Lung (tissue), 12 donors: Measurements from ENCODE around the gene LIN28A. TPM values are rescaled to one million over a fixed set of nuclear protein-coding genes. Genes with fewer than 3 reads are reported as not detected.

ENCODE experiments used
- ATAC-seq: fragments of 200-7000 bp; cut with Tn5 transposase; one replicate; pipeline ENCODE4 v1.9.1; 2020; ENCODE audit warnings: moderate number of reproducible peaks; ENCODE audit not compliant: insufficient read depth, low FRiP score
- DNase-seq, 3 donors: peaks; one replicate each; pipeline ENCODE4 v3.0.0-alpha.2; 2013 to 2017
- H3K27ac ChIP-seq, 2 donors: one replicate each; pipeline ENCODE4 v1.5.1; 2013; ENCODE audit warnings: mild to moderate bottlenecking in 2 of 2, moderate library complexity in 2 of 2, control low read depth in 1 of 2, inconsistent platforms in 1 of 2, low read depth in 1 of 2, low read length in 1 of 2
- H3K27me3 ChIP-seq, 3 donors: one replicate each; pipeline ENCODE4 v1.5.1; 2013; ENCODE audit warnings: low read length in 2 of 3; ENCODE audit not compliant: control insufficient read depth in 3 of 3, insufficient read depth in 3 of 3
- H3K36me3 ChIP-seq, 4 donors: one replicate each; pipeline ENCODE4 v1.5.1; 2013; ENCODE audit warnings: low read length in 4 of 4, mild to moderate bottlenecking in 1 of 4, moderate library complexity in 1 of 4; ENCODE audit not compliant: control insufficient read depth in 4 of 4, insufficient read depth in 4 of 4
- H3K4me1 ChIP-seq, 5 donors: one replicate each; pipeline ENCODE4 v1.5.1; 2013; ENCODE audit warnings: low read length in 5 of 5, mild to moderate bottlenecking in 2 of 5, moderate library complexity in 1 of 5; ENCODE audit not compliant: control insufficient read depth in 5 of 5, insufficient read depth in 5 of 5
- H3K4me3 ChIP-seq: one replicate; pipeline ENCODE4 v1.5.1; 2013; ENCODE audit warnings: mild to moderate bottlenecking, control low read depth, moderate library complexity
- H3K9ac ChIP-seq, 2 donors: one replicate each; pipeline ENCODE4 v1.5.1; 2013; ENCODE audit warnings: low read length in 2 of 2, control low read depth in 1 of 2; ENCODE audit not compliant: insufficient read depth in 1 of 2
- H3K9me3 ChIP-seq, 4 donors: one replicate each; pipeline ENCODE4 v1.5.1; 2013; ENCODE audit warnings: low read length in 3 of 4, mild to moderate bottlenecking in 1 of 4, moderate library complexity in 1 of 4; ENCODE audit not compliant: control insufficient read depth in 4 of 4, insufficient read depth in 3 of 4
- CTCF ChIP-seq: IDR thresholded peaks from 2 replicates; pipeline ENCODE4 v1.5.1; 2012; ENCODE audit warnings: mild to moderate bottlenecking; ENCODE audit errors: control extremely low read depth, extremely low read depth
- WGBS, 2 donors: extraction: QIAGEN DNeasy Blood & Tissue Kit; methylation state at CpG; one replicate each; pipeline ENCODE4 v1.1.7; 2013; 5-methylcytosine and 5-hydroxymethylcytosine counted together
- polyA plus RNA-seq, 2 donors: library from polyadenylated mRNA; stranded (reverse); fragments of 200-250 nt; gene quantifications; one replicate each; pipeline ENCODE4 v1.2.1, GENCODE V29; 2013
- total RNA-seq, 2 donors: library from RNA; depleted of rRNA in 1 of 2; stranded (reverse); fragments of >200 nt in 1 of 2; gene quantifications; one replicate each; pipeline ENCODE4 v1.2.1, GENCODE V29; 2014 to 2021
- donor health status: control.
- donor health status: control.
- donor health status: Bipolar disorder and iron deficiency.
- donor health status: healthy.
- donor health status: DM: yes; HTN: yes; CAD: no.

Gene LIN28A
- total and polyA plus RNA-seq, 4 donors, result 0.80 TPM; not detected in 3

- no peak for DNase-seq
- H3K9ac ChIP-seq, result no peak overlapping the region
- H3K9me3 ChIP-seq, result no peaks in the 10 kb centered on the region
- TF ChIP-seq CTCF, result no peak
- ATAC-seq, result no peak
- no peak overlapping the region for H3K4me3 ChIP-seq
- H3K27me3 ChIP-seq, result no peaks in the 10 kb centered on the region
- H3K36me3 ChIP-seq, result no peaks in the 10 kb centered on the region
- H3K4me1 ChIP-seq, result no peaks in the 10 kb centered on the region
- H3K27ac ChIP-seq, result no peak overlapping the region
- 20 to 35% methylated on average over 6 of the region's 6 CpGs for WGBS, 2 donors
These were observed 35.5 kb upstream of the LIN28A start for GRCh38 chr1:26375081-26375480.

GRCh38 chr1:26376050-26376449, 34.6 kb upstream of the LIN28A start:
- TF ChIP-seq CTCF, result no peak
- no peak overlapping the region for H3K27ac ChIP-seq
- 88 to 93% methylated on average over 4 of the region's 4 CpGs for WGBS, 2 donors
- DNase-seq (no peak), ATAC-seq (no peak)
- no peaks in the 10 kb centered on the region for H3K27me3 ChIP-seq
- no peak overlapping the region for H3K9ac ChIP-seq
- no peak overlapping the region for H3K4me3 ChIP-seq
- H3K4me1 ChIP-seq, result no peaks in the 10 kb centered on the region
- no peaks in the 10 kb centered on the region for H3K36me3 ChIP-seq
- H3K9me3 ChIP-seq, result no peaks in the 10 kb centered on the region

DNA sequence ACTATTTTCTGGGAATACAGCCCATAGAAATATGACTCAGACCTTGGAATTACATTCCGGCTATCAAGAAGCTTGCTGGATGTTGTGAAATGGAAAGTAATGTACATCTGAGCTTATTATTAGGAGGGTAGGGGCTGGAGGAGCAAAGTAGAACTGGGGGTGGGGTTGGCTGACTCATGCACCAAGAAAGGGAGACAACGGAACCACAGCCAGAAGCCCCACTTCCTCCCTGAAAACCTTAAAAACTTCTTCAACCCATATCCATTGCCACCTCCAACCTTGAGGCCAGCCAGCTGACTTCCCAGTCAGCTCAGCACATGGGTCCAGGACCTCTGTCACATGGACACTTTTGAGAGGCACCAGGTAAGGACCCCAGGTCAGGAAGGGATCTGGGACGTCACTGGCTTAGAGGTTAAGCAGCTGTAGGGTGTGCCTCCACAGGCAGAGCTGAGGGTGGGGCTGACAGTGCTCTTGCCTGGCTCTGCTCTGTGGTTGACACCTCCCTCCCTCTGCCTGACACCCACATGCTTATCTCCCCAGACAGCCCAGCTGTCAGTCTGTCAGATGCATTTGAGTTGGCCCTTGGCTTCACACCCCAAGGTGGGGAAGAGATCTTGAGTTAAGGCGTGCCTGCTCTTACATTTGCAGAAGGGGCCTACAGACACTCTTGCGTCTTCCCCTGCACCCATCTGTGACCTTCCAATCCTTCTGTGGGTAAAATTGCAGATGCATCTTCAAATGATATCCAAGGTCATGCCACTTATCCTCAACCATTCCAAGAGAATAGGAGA, 32.3 kb upstream of the LIN28A start:
- H3K9ac ChIP-seq, result no peak overlapping the region
- peak; percentile 69 for ATAC-seq
- H3K27me3 ChIP-seq, result no peaks in the 10 kb centered on the region
- H3K9me3 ChIP-seq, result no peaks in the 10 kb centered on the region
- peak in 2 of 3 donors; percentile 31 to 58 for DNase-seq
- no peak for TF ChIP-seq CTCF
- no peak overlapping the region for H3K4me3 ChIP-seq
- no peak overlapping the region for H3K27ac ChIP-seq
- 23 to 31% methylated on average over 5 of the region's 5 CpGs for WGBS, 2 donors
- H3K4me1 ChIP-seq, result no peaks in the 10 kb centered on the region
- no peaks in the 10 kb centered on the region for H3K36me3 ChIP-seq

- ATAC-seq, result no peak
These were observed 31.8 kb upstream of the LIN28A start for GRCh38 chr1:26378879-26379251.

More at GRCh38 chr1:26378879-26379251, 31.8 kb upstream of the LIN28A start:
- Histone ChIP-seq H3K27ac (no peak overlapping the region), H3K36me3 (no peaks in the 10 kb centered on the region), H3K4me1 (no peaks in the 10 kb centered on the region), H3K4me3 (no peak overlapping the region), H3K27me3 (no peaks in the 10 kb centered on the region), H3K9ac (no peak overlapping the region), H3K9me3 (no peaks in the 10 kb centered on the region)
- DNase-seq, result no peak
- TF ChIP-seq CTCF, result no peak
- 90 to 94% methylated on average over 3 of the region's 3 CpGs for WGBS, 2 donors
